HL-60/S4 treated with retinoic acid at 250 ng/mL for 4 days and 3 days (cell line): ENCODE results near the gene LOXHD1.

Source experiments
- in situ Hi-C: fragments of 300-500 bp; cut with MboI; formaldehyde crosslinking; loops from 2 replicates; pipeline ENCODE4 v1.7.0; 2022; ENCODE audit warnings: low sequenced_read_pairs

Gene LOXHD1

GRCh38 chr18:46555213-46555612, 101.8 kb downstream of the LOXHD1 start:
- in situ Hi-C loops: no loop called here

DNA sequence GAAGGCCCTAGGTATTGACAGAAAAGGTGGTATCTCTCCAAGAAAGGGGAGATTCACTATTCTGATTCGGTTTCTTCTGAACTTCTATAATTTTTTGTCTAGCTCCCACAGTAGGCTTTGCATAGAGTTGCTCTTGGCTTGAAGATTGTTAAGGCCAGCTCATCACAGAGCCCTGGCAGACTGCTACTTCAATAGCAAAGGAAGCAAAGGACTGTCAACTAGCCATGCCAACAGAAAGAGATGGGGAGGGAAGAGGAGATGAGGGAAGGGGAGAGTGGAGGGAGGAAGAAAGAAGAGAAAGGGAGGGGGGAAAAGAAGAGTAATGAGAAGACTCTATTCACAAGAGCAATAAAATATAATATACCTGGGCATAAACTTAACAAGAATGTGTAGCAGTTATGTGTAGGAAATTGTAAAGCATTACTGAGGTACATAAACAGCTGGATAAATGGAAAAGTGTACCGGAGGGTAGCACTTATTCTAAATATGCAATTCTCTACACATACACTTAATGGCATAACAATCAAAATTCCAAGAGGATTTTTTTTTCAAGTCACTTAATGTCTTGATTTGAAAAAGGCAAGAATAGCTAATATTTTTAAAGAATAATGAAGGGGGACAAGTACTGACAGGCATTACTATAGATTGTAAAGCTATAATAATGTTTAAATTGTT, 102.5 kb downstream of the LOXHD1 start:
- in situ Hi-C loops: no loop called here

DNA sequence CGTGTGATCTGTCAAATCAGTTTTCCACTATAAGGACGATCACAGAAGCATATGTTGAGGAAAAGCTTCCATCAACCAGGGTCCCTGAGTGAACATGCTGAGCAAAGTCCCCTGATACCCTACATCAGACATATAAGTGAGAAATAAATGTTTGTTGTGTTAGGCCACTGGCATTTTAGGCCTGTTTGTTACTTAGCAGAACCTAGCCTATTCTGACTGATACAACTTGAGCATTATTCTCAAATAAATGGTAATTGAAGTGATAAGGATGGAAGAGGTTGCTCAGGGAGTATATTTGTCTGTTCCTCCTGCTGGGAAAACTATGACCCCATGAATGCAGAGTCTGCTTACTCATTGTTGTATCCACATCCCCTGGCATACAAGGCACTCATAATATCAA, 106.4 kb downstream of the LOXHD1 start:
- in situ Hi-C loops: no loop called here

DNA sequence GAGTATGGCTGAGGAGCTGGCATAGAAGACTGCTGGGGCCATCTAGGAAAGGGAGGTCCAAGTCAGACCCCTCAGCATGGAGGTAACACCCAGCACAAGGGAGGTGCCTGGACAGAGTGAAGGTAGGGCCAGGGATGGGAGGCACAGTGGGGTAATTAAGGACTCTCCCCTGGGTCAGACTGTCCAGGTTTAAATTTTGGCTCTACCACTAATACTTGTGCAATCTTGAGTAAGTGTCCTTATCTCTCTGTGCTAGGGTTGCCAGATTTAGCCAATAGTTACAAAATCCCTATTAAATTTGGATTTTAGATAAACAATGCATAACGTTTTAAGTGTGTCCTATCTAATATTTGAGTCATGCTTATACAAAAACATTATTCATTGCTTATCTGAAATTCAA, 109.5 kb downstream of the LOXHD1 start:
- in situ Hi-C loops: no loop called here

GRCh38 chr18:46546111-46546640, 110.8 kb downstream of the LOXHD1 start:
- in situ Hi-C loops: no loop called here

DNA sequence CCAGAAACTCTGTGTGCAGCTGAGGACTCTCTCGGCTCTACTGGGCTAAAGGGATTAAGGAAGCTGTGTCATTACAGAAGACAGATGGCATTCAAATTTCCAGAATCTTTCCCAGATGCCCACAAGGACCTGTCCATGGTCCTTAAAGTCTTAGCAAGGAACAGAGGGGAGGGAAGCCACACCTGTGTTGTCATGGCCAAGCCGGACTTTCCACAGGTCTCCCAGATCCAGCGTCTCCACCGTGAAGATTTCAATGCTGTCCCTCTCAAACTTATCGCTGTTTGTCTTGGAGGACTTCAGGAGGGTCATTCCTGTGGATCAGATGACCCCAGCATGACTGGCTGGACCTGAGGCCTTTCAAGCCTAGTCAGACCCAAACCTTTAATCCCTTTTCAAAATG, 114.5 kb downstream of the LOXHD1 start:
- in situ Hi-C loops: no loop called here

GRCh38 chr18:46541626-46542189, 115.3 kb downstream of the LOXHD1 start:
- in situ Hi-C loops: no loop called here

GRCh38 chr18:46538376-46538775, 118.6 kb downstream of the LOXHD1 start:
- in situ Hi-C loops: no loop called here

- in situ Hi-C loops: no loop called here
Measured at GRCh38 chr18:46536215-46536874, 120.7 kb downstream of the LOXHD1 start.

DNA sequence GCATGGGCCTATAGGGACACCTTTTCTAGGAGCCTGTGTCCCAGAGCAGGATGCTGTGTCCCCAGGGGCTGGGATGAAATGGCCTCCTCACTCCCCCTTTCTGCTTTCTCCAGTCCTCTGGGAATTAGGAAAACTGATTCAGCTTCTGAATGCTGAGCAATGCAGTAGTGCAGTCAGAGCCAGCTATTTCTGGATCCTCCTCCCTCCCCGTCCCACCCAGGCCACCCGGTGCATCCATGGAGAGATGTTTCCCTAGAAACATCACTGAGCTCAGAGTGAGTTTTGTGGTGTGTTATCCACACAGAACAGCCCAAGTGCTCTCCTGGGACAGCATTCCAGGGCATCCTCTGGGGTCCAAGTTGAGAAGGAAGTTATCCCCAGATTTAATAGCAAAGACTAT, 125.5 kb downstream of the LOXHD1 start:
- in situ Hi-C loops: no loop called here

DNA sequence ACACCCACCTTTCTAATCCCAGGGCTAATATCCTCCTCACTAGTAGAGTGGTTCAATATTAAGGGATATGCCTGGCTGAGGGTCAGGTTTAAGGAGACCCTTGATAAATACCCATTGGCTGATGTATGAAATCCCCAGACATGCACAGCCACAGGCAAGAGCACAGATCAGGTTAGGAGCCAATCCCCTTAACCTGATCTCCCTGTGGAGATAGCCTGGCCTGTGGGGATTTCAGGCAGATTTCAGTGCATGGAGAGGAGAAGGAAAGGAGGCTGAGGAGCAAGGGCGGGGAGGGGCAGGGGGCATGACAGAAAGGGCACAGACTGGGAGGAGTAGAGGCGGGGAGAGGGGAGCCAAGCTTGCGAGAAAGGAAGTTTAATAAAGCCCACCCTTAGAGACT, 129.0 kb downstream of the LOXHD1 start:
- in situ Hi-C loops: no loop called here

- in situ Hi-C loops: no loop called here
Measured at GRCh38 chr18:46519870-46520269, 137.2 kb downstream of the LOXHD1 start.

- in situ Hi-C loops: no loop called here
Measured at GRCh38 chr18:46518438-46518837, 138.6 kb downstream of the LOXHD1 start.

GRCh38 chr18:46516555-46516954, 140.5 kb downstream of the LOXHD1 start:
- in situ Hi-C loops: no loop called here

- in situ Hi-C loops: no loop called here
Measured at GRCh38 chr18:46510386-46510785, 146.6 kb downstream of the LOXHD1 start.

DNA sequence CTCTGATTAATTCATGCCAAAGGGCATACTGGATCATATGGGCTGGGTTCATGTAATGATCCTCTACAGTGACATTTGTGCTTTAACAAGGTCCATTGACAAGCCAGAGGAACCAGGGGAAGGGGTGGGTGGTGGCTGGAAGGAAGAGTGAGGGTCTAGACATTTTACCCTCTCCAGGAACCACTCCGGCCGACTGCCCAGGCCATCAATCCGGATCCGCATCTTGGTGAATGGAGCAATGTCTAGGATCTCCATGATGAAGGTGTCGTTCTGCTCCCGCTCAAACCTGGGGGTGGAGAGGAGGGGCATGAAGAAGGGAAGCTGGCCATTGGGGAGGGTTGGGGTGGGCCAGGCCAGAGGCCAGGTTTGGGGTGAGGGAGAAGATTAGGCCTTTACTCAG, 147.5 kb downstream of the LOXHD1 start:
- in situ Hi-C loops: no loop called here

- in situ Hi-C loops: no loop called here
Measured at GRCh38 chr18:46506974-46507586, 149.9 kb downstream of the LOXHD1 start.

DNA sequence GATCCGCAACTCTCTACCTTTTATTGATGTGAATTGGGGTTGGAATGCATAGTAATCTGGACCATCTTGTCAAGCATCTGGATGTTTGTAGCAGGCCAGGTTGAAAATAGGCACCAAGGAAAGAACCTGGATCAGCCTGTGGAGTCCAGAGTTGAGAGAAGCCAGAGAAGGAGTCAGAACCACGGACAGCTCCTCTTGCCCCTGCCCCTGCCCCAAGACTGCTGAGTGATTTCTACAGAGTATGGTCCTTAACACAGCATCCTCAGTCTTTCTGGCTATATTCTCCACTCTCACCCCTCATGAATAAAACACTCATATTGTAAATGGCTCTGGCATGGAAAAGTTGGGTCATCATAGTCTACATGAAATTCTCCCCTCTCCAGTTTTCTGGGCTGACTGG, 154.6 kb downstream of the LOXHD1 start:
- in situ Hi-C loops: no loop called here

DNA sequence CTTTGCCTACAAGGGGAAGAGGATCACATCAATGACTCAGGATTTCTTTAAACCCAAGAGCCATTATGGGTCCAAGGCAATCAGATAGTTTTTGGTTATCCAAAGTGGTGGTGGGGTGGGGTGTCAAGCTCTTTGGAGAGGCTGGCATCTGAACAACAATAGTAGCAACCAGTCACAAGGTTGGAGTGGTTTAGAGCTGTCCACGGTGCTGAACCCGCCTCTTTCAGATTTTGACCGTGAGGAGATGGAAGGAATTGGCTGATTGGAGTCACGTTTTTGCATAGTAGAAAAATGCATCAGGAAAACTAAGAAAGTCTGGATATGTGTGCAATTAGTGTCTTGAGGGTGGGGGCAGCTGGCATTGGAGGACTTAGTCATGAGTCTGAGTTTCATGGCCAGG, 159.9 kb downstream of the LOXHD1 start:
- in situ Hi-C loops: no loop called here

GRCh38 chr18:46488471-46489213, 168.4 kb downstream of the LOXHD1 start:
- in situ Hi-C loops: no loop called here

- in situ Hi-C loops: no loop called here
Measured at GRCh38 chr18:46485675-46486194, 171.3 kb downstream of the LOXHD1 start.
